GM18507 (cell line): ENCODE data around the gene ZSCAN2.
A peak's percentile ranks its signal among the peaks of the same experiment; 100 is the strongest.
"Not testable (repeated sequence)": the region's sequence is repeated elsewhere in the genome, so short reads cannot be mapped to it uniquely, and the experiment has no call there.

ENCODE experiments used
- DNase-seq: peaks from one replicate; pipeline ENCODE4 v3.0.0; 2011; ENCODE audit warnings: low read depth; ENCODE audit not compliant: insufficient read length; ENCODE audit errors: extremely low spot score
- FAIRE-seq: peaks from 2 replicates; lab custom pipeline; 2011; peaks lifted over from hg19 to GRCh38; lab: Jason Lieb, UNC

ZSCAN2 gene

DNA sequence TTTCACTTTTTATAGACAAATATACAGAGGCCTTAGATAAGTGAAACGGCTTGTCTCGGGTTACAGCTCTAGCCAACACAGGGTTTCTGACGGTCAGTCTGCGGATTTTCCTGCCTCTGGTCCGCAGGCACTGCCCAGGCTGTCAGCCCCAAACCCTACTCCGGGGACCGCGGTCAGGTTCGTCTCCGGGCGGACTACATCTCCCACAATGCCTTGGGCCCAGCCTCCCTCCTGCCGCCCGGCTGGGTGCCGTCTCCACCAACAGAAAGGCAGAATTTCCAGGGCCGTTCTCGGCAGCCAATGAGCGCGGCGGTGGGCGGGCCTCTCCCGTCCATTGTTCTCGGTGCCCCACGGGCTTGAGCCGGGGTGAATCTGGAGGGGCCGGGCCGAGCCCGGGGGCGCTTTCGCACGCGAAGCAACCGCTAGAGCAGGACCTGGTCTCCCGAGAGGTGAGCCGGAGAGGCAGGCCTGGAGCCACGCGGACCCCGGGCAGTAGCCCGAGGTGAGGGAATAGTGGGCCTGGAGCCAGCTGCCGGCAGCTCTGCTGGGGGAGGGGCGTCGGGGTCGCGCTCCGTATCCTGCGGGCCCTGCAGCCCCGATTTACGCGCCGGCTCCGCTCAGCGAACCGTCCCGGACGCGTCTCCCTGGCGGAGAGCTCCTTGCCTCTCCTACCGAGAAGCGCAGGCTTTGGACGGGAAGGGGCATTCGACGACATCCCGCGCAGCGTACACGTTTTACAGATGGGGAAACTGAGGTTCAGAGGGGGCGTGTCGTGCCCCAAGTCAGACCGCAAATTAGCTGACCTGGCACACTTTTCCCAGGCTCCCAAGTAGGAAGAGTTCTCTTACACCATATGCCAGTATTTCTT, at the start of gene ZSCAN2:
Gene ZSCAN2 (plus strand): TSS at position 323 of the 868 bp plus-strand sequence. CDS start 2,919 bp downstream, outside the sequence.
- FAIRE-seq = peak; percentile 93
- peak; percentile 90 for DNase-seq

DNA sequence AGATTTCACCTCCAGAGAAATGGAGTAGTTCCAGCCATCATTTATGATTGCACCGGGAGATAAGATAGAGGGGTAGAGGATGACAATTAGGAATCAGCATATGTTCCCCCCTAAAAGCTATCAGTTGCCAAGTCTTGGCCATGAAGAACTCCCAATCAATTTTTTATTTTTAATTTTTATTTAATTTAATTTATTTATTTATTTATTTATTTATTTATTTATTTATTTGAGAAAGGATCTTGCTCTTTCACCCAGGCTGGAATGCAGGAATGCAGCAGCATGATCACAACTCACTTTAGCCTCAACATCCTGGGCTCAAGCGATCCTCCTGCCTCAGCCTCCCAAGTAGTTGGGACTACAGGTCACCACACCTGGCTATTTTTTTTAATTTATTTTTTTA, 49.2 kb upstream of the ZSCAN2 start:
- not testable (repeated sequence) for FAIRE-seq, DNase-seq

DNA sequence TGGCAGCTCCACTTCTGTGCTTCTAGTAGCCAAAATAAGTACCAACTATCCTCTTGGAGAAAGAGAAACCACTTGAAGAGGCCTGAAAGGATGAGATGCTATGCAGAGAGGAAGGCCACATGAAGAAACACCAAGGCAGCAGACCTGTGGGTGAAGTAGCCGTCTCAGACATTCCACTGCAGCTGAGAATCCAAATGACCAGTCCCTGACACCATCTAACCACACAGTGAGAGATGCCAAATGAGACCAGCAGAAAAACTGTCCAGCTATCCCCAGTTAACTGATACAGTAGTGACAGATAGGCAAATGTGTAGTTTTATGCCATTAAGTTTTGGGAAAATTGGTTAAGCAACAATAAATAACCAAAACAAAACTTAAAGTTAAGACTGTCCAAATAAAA, 47.9 kb upstream of the ZSCAN2 start:
- no peak for FAIRE-seq

DNA sequence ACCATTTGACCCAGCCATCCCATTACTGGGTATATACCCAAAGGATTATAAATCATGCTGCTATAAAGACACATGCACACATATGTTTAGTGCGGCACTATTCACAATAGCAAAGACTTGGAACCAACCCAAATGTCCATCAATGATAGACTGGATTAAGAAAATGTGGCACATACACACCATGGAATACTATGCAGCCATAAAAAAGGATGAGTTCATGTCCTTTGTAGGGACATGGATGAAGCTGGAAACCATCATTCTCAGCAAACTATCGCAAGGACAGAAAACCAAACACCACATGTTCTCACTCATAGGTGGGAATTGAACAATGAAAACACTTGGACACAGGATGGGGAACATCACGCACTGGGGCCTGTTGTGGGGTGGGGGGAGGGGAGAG, 44.1 kb upstream of the ZSCAN2 start:
- not testable (repeated sequence) for FAIRE-seq, DNase-seq

More for the DNA sequence above, 47.9 kb upstream of the ZSCAN2 start:
- no peak for DNase-seq

DNA sequence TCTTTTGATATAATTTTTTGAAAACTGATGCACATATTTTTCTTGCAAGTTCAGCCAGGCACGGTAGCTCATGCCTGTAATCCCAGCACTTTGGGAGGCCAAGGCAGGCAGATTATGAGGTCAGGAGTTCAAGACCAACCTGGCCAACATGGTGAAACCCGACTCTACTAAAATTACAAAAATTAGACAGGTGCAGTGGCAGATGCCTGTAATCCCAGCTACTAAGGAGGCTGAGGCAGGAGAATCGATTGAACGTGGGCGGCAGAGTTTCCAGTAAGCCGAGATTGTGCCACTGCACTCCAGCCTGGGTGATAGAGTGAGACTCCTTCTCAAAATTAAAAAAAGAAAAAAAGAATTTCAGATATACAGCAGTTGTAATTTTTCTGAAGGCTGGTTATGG, 32.8 kb upstream of the ZSCAN2 start:
- not testable (repeated sequence) for DNase-seq, FAIRE-seq

DNA sequence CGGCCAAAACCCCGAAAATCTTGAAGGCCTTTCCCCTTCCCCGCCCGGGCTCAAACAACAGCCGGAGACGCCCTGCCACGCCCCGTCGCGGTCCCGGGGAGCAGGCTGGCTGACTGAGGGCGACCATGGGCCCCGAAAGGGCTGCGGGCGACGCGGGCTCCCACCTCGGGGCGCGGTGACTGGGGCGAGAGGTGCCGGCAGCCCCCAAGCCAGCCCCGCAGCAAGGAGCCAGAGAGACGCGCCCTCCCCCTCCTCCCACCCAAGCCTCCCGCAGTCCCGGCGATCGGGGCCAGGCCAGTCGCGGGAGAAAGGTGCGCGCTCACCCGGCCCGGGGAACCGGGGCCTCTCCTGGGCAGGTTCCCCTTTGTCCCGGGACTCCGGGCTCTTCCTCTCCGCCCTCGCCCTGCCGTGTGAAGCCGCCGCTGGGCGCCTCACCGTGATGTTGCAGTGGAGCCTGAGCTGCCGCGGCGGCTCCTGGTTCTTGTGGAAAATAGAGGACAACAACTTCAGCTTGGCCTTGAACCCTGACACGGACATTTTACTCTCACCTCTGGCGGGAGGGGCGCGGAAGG, 30.6 kb upstream of the ZSCAN2 start:
- FAIRE-seq (no peak), DNase-seq (peak; percentile 8)

DNA sequence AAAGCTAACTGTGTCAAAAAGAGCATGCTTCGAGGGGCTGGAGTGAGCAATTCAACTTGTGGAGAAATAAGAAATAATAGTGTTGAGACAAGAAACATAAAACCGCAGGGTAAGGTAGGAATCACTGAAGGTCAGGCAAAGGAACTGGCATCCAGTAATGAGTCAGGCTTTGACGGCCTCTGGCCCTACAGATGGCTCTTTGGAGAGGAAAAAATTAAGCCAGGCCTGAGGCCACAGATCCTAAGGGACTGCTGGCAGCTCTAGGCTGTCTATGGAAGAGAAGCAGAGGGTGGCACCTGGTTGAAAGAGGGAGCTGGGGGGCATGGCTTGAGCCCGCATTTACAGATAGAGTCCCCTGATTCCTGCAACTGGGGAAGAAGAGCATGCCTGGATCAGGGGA, 28.6 kb upstream of the ZSCAN2 start:
- FAIRE-seq (no peak), DNase-seq (no peak)

DNA sequence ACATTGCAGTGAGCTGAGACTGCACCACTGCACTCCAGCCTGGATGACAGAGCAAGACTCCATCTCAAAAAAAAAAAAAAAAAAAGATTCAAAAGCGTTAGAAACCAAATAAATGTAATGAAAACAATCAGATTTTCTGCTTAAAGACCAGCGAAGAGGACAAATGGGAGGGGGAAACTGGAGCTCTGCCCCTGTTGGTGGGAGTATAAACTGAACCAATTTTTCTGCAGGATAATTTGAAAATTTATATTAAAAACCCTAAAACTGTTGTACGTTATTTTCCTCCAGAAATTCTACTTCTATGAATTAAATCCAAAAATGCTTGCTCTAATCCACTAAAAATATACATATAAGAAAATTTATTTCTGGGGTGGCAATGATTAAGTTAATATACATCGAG, 25.3 kb upstream of the ZSCAN2 start:
- DNase-seq (no peak), FAIRE-seq (no peak)

DNA sequence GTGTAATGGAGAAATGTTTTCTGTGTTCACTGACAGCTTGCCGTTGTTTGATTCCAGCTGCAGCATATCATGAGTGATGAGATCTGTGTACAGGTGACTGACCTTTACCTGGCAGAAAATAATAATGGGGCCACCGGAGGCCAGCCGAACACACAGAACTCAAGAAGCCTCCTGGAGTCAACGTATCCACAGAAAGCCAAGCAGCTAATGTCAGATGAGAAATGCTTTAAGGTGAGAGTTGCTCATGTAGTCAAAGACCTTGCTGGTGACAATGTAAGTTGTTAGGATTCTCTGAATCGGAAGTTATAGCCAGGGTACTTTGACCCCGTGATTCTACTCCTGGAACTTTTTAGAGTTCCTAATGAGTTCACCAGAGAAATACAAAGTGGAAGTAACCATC, 22.9 kb upstream of the ZSCAN2 start:
- not testable (repeated sequence) for FAIRE-seq, DNase-seq

DNA sequence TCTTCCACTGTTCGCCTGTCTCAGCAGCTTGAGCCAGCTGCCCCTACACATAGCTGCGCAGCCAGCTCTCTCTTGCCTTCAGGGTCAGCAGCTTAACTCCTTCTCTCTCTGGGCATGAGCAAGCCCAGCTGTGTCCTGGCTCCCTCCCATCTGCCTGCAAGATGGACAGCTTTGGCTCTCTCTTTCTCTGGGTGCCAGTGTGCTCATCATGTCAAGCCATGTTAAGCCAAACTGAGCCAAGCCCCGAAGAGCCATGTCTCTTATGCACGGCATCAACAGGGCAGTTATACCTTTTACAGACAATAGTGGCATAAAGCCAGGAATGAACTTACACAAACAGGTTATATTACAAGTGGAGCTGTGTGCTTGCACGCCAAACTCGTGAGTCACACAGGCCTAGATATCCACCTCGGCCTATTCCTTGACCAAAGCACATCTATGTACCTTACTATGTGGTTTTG, 21.5 kb upstream of the ZSCAN2 start:
- FAIRE-seq, DNase-seq: not testable (repeated sequence)

DNA sequence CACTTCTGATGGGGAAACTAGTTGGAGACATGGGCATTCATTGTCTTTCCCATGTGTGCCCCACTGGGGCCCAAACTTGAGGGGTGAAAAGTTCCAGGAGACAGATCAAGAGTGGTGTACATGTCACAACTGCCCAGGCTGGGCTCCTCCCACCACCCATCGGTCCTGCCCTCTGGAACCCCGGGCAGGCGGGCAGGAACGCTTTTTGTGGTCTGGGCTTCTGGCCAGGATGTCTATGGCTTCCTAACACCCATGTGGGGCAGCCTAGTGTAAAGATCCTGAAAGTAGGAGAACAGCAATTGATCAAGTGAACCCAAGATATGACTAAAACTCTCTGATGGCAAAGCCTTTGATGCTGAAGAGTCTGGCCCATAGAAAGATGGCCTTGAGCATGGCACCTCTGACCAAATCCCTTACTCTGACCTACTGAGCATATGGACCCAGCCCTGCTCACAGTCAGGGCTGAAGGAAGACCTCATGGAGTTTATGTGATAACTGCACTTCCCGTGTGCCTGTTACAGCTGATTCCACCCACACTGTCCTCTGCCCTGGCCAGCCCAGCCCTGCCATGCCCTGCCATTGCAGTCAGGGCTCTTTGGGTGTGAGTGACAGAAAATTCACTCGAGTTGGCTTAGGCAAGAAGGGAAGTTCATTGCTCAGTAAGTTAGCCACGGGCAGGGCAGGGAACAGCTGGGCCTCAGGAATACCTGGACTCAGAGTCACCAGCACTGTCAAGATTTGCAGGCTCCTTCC, 19.0 kb upstream of the ZSCAN2 start:
- not testable (repeated sequence) for DNase-seq, FAIRE-seq

DNA sequence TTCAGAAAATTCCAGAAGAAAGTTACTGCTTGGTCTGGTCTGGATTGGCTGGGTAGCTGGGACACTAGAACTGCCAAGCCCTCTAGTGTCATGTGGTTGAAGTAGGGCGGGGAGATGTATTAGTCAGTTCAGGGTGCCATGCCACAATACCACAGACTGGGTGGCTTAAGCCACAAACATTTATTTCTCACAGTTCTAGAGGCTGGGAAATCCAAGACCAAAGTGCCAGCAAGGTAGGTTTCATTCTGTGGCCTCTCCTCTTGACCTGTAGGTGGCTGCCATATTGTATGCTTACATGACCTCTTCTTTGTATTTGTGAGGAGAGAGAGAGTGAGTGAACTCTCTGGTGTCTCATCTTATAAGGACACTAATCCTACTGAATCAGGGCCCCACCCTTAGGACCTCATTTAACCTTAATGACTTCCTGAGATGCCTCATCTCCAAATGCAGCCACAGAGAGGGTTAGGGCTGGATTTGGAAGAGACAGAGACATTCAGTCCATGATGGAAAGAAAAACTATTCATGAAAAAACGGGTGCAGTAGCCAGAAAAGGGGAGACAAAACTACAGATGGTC, 18.1 kb upstream of the ZSCAN2 start:
- no peak for DNase-seq
- FAIRE-seq = no peak

DNA sequence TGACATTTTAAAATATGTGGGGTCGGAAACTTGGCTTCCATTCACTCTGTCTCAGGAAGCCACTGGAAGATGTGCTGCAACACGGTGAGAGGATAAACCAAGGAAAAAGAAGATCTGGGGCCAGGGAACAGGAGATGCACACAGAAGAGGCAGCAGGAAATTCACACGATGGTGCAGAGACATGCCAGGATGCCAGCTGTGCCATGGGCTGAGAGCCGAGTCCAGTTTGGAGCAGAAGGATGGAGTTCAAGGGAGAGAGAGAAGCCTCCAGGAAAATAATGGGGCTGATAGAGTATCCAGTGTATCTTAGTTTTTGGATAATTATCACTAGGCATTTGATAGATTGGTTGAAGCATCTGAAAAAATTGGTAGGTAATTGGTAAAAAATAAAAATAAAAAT, 16.9 kb upstream of the ZSCAN2 start:
- not testable (repeated sequence) for FAIRE-seq, DNase-seq

DNA sequence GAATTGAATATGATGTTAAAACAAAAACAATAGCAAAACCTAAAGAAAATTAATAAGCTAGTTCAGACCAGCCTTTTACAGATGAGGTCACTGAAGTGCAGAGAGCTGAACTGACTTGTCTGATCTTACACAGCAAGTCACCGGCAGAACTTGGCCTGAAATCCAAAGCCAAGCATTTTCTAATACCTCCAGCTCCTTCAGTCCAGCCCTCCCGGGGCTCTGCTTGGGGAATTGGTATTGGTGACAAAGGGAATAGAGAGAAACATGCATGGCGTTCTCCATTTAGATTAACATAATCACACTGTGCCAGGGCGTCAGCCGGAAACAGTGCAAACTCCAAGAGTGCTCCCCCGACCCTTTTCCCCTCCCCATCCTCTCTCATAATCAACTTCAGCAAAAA, 14.1 kb upstream of the ZSCAN2 start:
- DNase-seq (no peak), FAIRE-seq (no peak)

DNA sequence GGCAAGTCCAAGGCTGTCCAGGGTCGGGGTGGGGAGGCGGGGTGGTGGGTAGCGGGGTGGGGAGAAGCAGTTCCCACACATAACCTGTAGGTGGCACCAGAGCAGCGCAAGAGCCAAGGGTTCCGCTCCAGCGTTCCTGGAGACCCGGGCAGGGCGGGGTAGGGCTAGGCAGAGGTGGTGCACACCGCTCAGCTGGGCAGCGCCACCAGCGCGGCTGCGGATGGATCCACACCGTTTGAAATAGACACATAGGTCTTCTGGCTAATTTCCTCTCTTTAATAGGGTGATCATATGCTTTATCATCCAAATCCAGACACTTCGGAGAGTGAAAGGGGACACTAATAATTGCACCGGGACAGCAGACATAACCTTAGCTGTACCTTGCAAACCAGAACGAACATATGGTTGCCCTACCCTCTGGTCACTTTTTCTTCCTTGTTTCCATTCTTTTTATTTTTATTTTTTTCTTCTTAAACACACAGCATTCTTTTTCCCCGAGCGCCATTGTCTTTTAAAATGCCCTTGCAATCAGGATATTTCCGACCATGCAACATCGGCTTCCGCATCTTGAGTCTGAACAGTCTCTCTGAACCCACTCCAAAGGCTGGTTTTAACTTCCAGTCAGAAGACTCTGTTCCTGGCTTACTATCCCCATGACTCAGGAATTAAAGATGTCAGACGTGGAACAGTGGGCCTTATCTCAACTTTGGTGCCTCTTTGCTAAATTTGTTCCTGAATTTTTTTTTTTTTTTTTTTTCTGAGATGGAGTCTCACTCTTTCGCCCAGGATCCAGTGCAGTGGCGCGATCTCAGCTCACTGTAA, 12.5 kb upstream of the ZSCAN2 start:
- DNase-seq = peak; percentile 74
- peak; percentile 73 for FAIRE-seq

DNA sequence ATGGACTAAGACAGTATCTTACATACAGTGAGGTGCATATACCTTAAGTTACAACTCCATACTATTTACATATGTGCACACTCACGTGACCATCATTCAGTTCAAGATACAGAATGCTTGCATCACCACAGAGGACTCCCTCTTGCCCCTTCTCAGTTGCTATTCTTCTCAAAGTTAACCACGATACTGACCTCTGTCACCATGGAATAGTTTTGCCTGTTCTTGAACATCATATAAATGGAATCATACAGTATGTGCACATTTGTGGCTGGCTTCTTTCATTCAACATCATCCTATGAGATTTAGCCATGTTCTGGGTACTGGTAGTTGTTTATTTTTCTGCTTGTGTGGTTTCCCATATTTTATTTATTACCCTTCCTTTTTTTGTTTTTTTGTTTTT, 10.4 kb upstream of the ZSCAN2 start:
- no peak for DNase-seq
- no peak for FAIRE-seq

DNA sequence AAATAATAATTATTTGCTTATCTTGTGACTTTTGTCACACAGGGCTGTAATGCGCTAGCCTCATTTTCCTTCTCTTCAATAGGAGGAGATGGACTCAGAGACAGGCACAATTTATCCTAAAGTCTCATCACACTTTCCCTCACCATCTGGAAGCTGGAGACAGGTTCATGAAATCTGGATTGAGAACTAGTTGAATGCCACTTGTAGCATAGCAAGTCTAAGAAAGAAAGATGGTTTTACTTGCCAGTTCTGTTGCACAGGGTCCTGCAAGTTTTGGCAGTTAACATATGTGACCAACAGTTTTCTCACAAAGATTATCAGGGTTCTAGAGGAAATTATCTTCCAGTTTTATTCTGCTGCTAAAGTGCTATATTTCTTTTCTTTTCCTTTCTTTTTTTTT, 9.0 kb upstream of the ZSCAN2 start:
- FAIRE-seq = no peak
- DNase-seq = no peak

DNA sequence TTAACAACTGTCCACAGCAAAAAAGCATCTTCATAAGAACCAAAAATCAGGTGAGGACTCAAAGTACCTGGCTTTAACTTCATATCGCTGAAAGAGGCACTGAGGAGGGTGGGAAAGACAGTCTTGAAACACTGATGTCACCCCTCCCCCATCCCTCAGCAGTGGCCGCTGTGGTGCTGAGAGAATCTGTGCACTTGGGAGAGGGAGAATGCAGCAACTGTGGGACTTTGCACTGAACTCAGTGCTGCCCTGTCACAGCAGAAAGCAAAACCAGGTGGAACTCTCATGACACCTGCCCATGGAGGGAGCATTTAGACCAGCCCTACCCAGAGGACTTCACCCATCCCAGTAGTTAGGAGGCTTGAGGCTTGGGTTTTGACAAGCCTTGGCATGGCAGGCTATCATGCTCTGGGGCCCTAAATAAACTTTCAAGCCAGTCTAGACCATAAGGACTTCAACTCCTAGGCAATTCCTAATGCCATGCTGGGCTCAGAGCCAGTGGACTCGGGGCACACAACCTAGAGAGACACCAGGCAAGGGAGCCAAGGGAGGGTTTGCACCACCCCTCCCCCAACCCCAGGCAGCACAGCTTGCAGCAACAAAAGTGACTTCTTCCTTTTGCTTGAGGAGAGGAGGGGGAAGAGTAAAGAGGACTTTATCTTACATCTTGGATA, 6.1 kb upstream of the ZSCAN2 start:
- FAIRE-seq = no peak
- no peak for DNase-seq
